Neutrophil (primary cell): ENCODE results near the gene CD44.
"Not testable (repeated sequence)": the region's sequence is repeated elsewhere in the genome, so short reads cannot be mapped to it uniquely, and the experiment has no call there.

Experiments used
- H3K27ac ChIP-seq: fragments of 200-600 bp; sonication (generic); 2 replicates; pipeline ENCODE4 v1.5.1; 2016; ENCODE audit warnings: mild to moderate bottlenecking, moderate library complexity
- H3K27me3 ChIP-seq: fragments of 200-600 bp; sonication (generic); 2 replicates; pipeline ENCODE4 v1.6.0; 2016; ENCODE audit warnings: mild to moderate bottlenecking
- H3K36me3 ChIP-seq: fragments of 200-600 bp; sonication (generic); 2 replicates; pipeline ENCODE4 v1.5.1; 2017
- H3K4me1 ChIP-seq, 2 experiments: fragments of 200-600 bp in 1 of 2; sonication (generic) in 1 of 2; 1 replicate in 1 of 2; 2 replicates in 1 of 2; pipeline versions ENCODE4 v1.5.1 to v1.6.1; 2013 to 2016; ENCODE audit warnings: low read depth in 1 of 2, low read length in 1 of 2, mild to moderate bottlenecking in 1 of 2, moderate library complexity in 1 of 2; ENCODE audit not compliant: control insufficient read depth in 1 of 2, insufficient read depth in 1 of 2
- H3K4me3 ChIP-seq, 2 experiments: fragments of 200-600 bp in 1 of 2; sonication (generic) in 1 of 2; 1 replicate in 1 of 2; 2 replicates in 1 of 2; pipeline ENCODE4 v1.5.1; 2013 to 2016; ENCODE audit warnings: low read depth in 1 of 2, low read length in 1 of 2, mild to moderate bottlenecking in 1 of 2, moderate library complexity in 1 of 2
- H3K9me3 ChIP-seq: fragments of 200-600 bp; sonication (generic); 2 replicates; pipeline ENCODE4 v1.5.1; 2016
- TF ChIP-seq, protein P1 (sequence below): fragments of 200-600 bp; sonication (generic); IDR thresholded peaks from 2 replicates; pipeline ENCODE4 v1.5.1; 2016; ENCODE audit warnings: antibody characterized with exemption

Gene CD44

DNA sequence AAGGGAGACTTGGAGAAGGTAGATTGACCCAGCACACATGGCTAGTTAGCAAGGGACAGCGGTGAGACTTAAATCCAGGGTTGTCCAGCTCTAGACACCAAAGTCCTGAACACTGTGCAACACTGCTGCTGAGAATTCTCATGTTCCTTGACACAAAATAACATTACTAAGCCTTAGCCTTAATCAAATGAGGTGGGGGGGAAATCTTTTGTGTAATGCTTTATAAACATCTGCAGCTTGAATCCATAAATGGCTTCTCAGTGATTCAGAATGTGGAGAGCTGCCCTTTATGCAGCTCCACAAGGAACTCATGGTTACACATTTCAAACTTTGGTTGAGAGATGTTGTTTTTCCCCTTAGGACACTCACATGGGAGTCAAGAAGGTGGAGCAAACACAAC lies 80.0 kb downstream of the CD44 start:
- Histone ChIP-seq H3K36me3 (peaks cover 86% of the 10 kb centered on the region), H3K4me3 (no peak overlapping the region), H3K9me3 (no peaks in the 10 kb centered on the region), H3K27ac (no peak overlapping the region), H3K27me3 (no peaks in the 10 kb centered on the region), H3K4me1 (peaks cover 34 to 46% of the 10 kb centered on the region in 2 experiments)
- TF ChIP-seq, protein P1, sequence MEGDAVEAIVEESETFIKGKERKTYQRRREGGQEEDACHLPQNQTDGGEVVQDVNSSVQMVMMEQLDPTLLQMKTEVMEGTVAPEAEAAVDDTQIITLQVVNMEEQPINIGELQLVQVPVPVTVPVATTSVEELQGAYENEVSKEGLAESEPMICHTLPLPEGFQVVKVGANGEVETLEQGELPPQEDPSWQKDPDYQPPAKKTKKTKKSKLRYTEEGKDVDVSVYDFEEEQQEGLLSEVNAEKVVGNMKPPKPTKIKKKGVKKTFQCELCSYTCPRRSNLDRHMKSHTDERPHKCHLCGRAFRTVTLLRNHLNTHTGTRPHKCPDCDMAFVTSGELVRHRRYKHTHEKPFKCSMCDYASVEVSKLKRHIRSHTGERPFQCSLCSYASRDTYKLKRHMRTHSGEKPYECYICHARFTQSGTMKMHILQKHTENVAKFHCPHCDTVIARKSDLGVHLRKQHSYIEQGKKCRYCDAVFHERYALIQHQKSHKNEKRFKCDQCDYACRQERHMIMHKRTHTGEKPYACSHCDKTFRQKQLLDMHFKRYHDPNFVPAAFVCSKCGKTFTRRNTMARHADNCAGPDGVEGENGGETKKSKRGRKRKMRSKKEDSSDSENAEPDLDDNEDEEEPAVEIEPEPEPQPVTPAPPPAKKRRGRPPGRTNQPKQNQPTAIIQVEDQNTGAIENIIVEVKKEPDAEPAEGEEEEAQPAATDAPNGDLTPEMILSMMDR: no peak

DNA sequence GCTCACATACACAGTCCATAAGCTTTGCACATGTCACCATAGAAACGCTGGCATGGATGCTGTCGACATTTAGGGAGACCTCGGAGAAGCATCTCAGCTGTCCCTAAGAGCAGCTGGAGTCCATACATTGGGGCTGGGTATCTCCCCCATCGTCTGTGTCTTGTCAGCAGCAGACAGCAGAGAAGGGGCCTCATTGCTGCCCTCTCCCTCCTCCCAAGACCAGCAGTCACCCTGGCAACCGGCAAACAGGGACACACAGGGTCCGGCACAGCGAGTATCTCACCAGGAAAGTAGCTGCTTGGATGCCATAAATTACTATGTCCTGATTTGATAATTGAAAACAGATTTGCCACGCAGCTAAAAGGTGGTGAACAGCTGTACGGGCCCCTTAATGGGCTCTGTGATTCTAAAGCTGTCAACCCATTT lies 84.4 kb downstream of the CD44 start:
- no peaks in the 10 kb centered on the region for H3K27me3 ChIP-seq
- TF ChIP-seq, protein P1: no peak
- H3K4me3 ChIP-seq: no peak overlapping the region
- peaks cover 80% of the 10 kb centered on the region for H3K36me3 ChIP-seq
- H3K4me1 ChIP-seq: peaks cover 27 to 35% of the 10 kb centered on the region in 2 experiments
- H3K9me3 ChIP-seq: no peaks in the 10 kb centered on the region
- H3K27ac ChIP-seq: no peak overlapping the region

DNA sequence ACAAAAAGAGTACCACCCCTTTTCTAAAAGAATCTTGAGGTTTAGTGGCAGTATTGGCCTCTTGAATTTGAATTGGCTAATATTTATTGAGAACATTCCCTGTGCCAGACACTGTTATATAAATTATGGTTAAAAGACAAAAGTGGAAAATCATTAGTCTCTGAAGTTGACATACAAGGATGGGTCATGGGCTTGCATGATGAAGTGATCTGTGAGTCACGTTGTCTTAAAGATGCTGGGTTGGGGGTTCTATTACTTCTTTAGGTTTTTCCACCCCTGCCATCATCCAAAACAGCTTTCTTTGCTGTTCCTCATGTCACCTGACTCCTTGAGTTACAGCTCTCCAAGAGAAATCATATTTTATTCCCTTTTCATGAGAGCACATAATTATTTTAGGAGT lies 85.0 kb downstream of the CD44 start:
- TF ChIP-seq, protein P1: no peak

DNA sequence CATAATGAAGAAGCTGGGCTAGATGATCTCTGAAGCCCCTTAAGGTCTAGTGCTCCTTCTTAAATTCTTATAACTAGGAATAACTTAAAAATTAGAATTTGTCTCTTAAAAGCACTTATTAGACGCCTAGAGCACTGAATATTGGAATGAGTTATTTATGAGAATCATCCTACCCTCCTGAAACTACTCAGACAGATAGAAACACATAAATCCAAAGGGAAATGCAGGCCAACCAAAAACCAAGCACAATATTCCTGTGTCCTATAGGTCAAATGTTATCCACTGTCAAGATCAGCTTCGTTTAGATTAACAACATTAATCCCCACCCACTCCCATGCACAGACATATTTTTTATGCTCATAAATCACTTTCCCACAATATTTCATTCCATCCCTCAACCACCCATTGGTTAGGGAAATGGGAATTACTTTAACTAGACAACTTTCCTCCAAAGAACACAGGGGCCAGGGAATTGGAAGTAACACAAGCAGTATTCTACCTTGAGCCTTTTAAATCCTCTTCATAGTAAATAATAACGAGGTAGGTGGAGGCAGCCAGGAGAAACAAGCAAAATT lies 87.1 kb downstream of the CD44 start:
- H3K27me3 ChIP-seq: no peaks in the 10 kb centered on the region

More for the DNA sequence above, 85.0 kb downstream of the CD44 start:
- Histone ChIP-seq H3K9me3 (no peaks in the 10 kb centered on the region), H3K4me3 (no peak overlapping the region), H3K27ac (no peak overlapping the region), H3K4me1 (peaks cover 33 to 41% of the 10 kb centered on the region in 2 experiments), H3K36me3 (peaks cover 77% of the 10 kb centered on the region), H3K27me3 (no peaks in the 10 kb centered on the region)

DNA sequence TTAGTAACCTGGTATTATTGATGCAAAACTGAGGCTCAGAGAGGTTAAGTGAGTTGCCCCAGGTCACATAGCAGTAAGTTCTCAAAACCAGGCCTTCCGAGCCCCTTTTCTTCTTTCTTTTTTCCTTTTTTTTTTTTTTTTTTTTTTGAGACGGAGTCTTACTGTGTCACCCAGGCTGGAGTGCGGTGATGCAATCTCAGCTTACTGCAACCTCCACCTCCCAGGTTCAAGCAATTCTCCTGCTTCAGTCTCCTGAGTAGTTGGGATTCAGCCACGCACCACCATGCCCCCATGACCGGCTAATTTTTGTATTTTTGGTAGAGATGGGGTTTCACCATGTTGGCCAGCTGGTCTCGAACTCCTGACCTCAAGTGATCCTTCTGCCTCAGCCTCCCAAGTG lies 87.8 kb downstream of the CD44 start:
- peaks cover 49 to 51% of the 10 kb centered on the region in 2 experiments for H3K4me1 ChIP-seq
- not testable (repeated sequence) for H3K9me3 ChIP-seq, H3K27me3 ChIP-seq, H3K4me3 ChIP-seq
- H3K27ac ChIP-seq: peak overlapping the region; percentile 84
- H3K36me3 ChIP-seq: peaks cover 75% of the 10 kb centered on the region

More for the DNA sequence above, 87.1 kb downstream of the CD44 start:
- H3K36me3 ChIP-seq: peaks cover 77% of the 10 kb centered on the region
- no peak overlapping the region for H3K4me3 ChIP-seq
- H3K27ac ChIP-seq: peak overlapping the region; percentile 84
- H3K4me1 ChIP-seq: peaks cover 49 to 51% of the 10 kb centered on the region in 2 experiments
- TF ChIP-seq, protein P1: no peak
- no peaks in the 10 kb centered on the region for H3K9me3 ChIP-seq

DNA sequence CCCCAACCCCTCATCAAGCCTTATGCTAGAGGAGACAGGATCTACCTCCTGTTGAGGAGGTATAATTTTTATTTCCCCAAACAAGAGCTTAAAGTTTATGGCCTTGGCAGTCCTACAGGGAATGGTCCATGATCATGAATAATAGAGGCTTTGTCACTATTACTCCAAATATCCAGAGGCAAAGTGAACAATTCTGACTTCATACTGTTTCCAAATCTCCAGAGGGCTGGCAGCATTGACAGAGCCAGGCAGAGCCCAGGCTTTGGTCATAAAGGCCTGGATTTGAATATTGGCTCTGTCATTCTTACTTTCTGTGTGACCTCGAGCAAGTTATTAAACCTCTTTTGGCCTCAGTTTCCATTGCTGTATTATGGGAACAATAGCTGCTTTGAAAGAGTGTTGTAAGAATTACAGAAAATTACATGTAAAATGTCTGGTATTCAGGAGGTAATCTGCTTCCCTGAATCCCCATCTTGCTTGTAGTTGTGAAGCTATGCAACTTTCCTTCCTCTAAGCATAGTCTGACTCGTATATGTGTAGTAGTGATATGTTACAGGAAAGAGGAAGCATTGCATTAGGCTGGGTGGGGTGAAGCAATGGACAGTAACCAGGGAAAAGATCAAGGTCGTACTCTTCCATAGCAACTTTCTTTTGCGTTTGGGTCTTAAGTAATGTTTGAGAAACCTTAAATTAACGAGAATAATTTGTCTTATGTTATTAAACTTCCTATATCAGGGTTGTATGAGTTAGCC lies 88.8 kb downstream of the CD44 start:
- Histone ChIP-seq H3K27me3 (no peaks in the 10 kb centered on the region), H3K9me3 (no peaks in the 10 kb centered on the region), H3K36me3 (peaks cover 68% of the 10 kb centered on the region), H3K4me1 (peaks cover 47 to 51% of the 10 kb centered on the region in 2 experiments), H3K4me3 (peak overlapping the region; percentile 20 to 26), H3K27ac (peak overlapping the region; percentile 84)
- TF ChIP-seq, protein P1: no peak
